DND-41 (cell line): ENCODE measurements around the gene PSMC6.

Experiments
- ATAC-seq: fragments of 200-7000 bp; cut with Tn5 transposase; 3 replicates; pipeline ENCODE4 v1.9.1; 2021; ENCODE audit warnings: low read depth; ENCODE audit not compliant: insufficient read depth
- DNase-seq: peaks from one replicate; pipeline ENCODE4 v3.0.0-alpha.2; 2020
- H2AFZ ChIP-seq: 2 replicates; pipeline ENCODE4 v1.6.0; 2012; ENCODE audit warnings: low read depth, low read length
- H3K27ac ChIP-seq: 2 replicates; pipeline ENCODE4 v1.5.1; 2012; ENCODE audit warnings: low read length, inconsistent platforms
- H3K27me3 ChIP-seq: fragments of 200-600 bp; sonication (generic); 2 replicates; pipeline ENCODE4 v1.6.0; 2012; ENCODE audit warnings: low read length, mild to moderate bottlenecking, inconsistent platforms; ENCODE audit not compliant: insufficient read depth, poor library complexity
- H3K36me3 ChIP-seq: 2 replicates; pipeline ENCODE4 v1.5.1; 2012; ENCODE audit warnings: low read length, inconsistent platforms; ENCODE audit not compliant: insufficient read depth
- H3K4me1 ChIP-seq: 2 replicates; pipeline ENCODE4 v1.5.1; 2012; ENCODE audit warnings: mild to moderate bottlenecking, low read length; ENCODE audit not compliant: insufficient read depth
- H3K4me2 ChIP-seq: 2 replicates; pipeline ENCODE4 v1.6.0; 2012; ENCODE audit warnings: mild to moderate bottlenecking, moderate library complexity, low read length, inconsistent platforms; ENCODE audit not compliant: insufficient read depth
- H3K4me3 ChIP-seq, 2 experiments: fragments of 200-600 bp in 1 of 2; shearing (Covaris generic) in 1 of 2; 2 replicates each; pipeline ENCODE4 v1.5.1; 2012 to 2016; ENCODE audit warnings: inconsistent platforms in 2 of 2, low read length in 2 of 2, mild to moderate bottlenecking in 2 of 2, low read depth in 1 of 2, moderate library complexity in 1 of 2
- H3K79me2 ChIP-seq: 2 replicates; pipeline ENCODE4 v1.6.0; 2012; ENCODE audit warnings: low read length, inconsistent platforms; ENCODE audit not compliant: insufficient read depth
- H3K9ac ChIP-seq: 2 replicates; pipeline ENCODE4 v1.6.0; 2012; ENCODE audit warnings: low read depth, mild to moderate bottlenecking, inconsistent platforms, low read length, moderate library complexity
- H3K9me3 ChIP-seq: 2 replicates; pipeline ENCODE4 v1.5.1; 2012; ENCODE audit warnings: low read length, moderate library complexity, mild to moderate bottlenecking, inconsistent platforms; ENCODE audit not compliant: insufficient read depth, severe bottlenecking
- H4K20me1 ChIP-seq: 2 replicates; pipeline ENCODE4 v1.6.0; 2012; ENCODE audit warnings: low read length; ENCODE audit not compliant: insufficient read depth
- EZH2 ChIP-seq: IDR thresholded peaks from 3 replicates; pipeline ENCODE4 v1.6.1; 2012; ENCODE audit warnings: borderline replicate concordance, low read depth, mild to moderate bottlenecking, moderate library complexity, low read length, inconsistent platforms; ENCODE audit not compliant: severe bottlenecking
- TF ChIP-seq, protein P1 (sequence below): IDR thresholded peaks from 2 replicates; pipeline ENCODE4 v1.5.1; 2012; ENCODE audit warnings: borderline replicate concordance, low read length, moderate library complexity, mild to moderate bottlenecking; ENCODE audit not compliant: poor library complexity, severe bottlenecking; ENCODE audit errors: extremely low read depth

Gene PSMC6

GRCh38 chr14:52706724-52707706 is at the start of gene PSMC6:
Gene PSMC6 (plus strand): TSS chr14:52707200. CDS start chr14:52707220, 20 bp downstream.
- H3K4me3 ChIP-seq: peak within 1 kb of the TSS; percentile 66 to 74
- peaks cover 35% of the 10 kb centered on the region for H3K36me3 ChIP-seq
- no peaks in the 10 kb centered on the region for H4K20me1 ChIP-seq
- ATAC-seq (peak; percentile 95), DNase-seq (peak; percentile 95)
- H3K27me3 ChIP-seq: no peaks in the 10 kb centered on the region
- no peaks in the 10 kb centered on the region for H3K9me3 ChIP-seq
- peak within 1 kb of the TSS; percentile 85 for H2AFZ ChIP-seq
- H3K27ac ChIP-seq: peak within 1 kb of the TSS; percentile 90
- H3K4me1 ChIP-seq: peaks cover 39% of the 10 kb centered on the region
- peak within 1 kb of the TSS; percentile 78 for H3K4me2 ChIP-seq
- peaks cover 44% of the 10 kb centered on the region for H3K79me2 ChIP-seq
- peak within 1 kb of the TSS; percentile 75 for H3K9ac ChIP-seq
- no peak for TF ChIP-seq EZH2
- TF ChIP-seq, protein P1, sequence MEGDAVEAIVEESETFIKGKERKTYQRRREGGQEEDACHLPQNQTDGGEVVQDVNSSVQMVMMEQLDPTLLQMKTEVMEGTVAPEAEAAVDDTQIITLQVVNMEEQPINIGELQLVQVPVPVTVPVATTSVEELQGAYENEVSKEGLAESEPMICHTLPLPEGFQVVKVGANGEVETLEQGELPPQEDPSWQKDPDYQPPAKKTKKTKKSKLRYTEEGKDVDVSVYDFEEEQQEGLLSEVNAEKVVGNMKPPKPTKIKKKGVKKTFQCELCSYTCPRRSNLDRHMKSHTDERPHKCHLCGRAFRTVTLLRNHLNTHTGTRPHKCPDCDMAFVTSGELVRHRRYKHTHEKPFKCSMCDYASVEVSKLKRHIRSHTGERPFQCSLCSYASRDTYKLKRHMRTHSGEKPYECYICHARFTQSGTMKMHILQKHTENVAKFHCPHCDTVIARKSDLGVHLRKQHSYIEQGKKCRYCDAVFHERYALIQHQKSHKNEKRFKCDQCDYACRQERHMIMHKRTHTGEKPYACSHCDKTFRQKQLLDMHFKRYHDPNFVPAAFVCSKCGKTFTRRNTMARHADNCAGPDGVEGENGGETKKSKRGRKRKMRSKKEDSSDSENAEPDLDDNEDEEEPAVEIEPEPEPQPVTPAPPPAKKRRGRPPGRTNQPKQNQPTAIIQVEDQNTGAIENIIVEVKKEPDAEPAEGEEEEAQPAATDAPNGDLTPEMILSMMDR: no peak

DNA sequence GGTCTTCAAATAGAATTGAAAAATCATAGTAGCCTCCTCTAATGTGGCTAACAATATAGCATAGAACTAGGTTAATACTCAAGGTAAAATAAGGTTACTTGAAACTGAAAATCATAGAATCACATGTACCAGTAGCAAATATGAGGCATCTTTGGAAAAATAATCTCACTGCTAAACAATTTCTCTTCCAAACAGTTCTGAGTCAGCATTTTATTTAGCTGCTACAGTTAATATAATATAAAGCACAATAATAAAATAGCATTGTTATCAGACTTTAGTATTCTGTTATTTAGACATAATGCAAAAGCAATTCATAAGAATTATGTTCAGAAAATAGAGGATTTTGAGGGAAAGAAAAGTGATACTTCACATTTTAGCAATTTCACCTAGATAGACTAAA is 46.7 kb upstream of the PSMC6 start:
- ATAC-seq: no peak
- Histone ChIP-seq H3K4me2 (no peak overlapping the region), H3K27ac (no peak overlapping the region), H2AFZ (no peak overlapping the region), H3K79me2 (no peaks in the 10 kb centered on the region), H3K27me3 (no peaks in the 10 kb centered on the region), H3K36me3 (peaks cover 48% of the 10 kb centered on the region), H3K9me3 (no peaks in the 10 kb centered on the region), H4K20me1 (no peaks in the 10 kb centered on the region), H3K9ac (no peak overlapping the region), H3K4me1 (no peaks in the 10 kb centered on the region), H3K4me3 (no peak overlapping the region)
- DNase-seq: no peak
- no peak for TF ChIP-seq EZH2
- TF ChIP-seq, protein P1: no peak

GRCh38 chr14:52660832-52661231 is 46.2 kb upstream of the PSMC6 start:
- peaks cover 48% of the 10 kb centered on the region for H3K36me3 ChIP-seq

More at GRCh38 chr14:52660832-52661231, 46.2 kb upstream of the PSMC6 start:
- Histone ChIP-seq H4K20me1 (no peaks in the 10 kb centered on the region), H3K27ac (no peak overlapping the region), H3K4me2 (no peak overlapping the region), H3K9me3 (no peaks in the 10 kb centered on the region), H3K4me1 (no peaks in the 10 kb centered on the region), H3K79me2 (no peaks in the 10 kb centered on the region), H2AFZ (no peak overlapping the region), H3K27me3 (no peaks in the 10 kb centered on the region), H3K4me3 (no peak overlapping the region), H3K9ac (no peak overlapping the region)
- ATAC-seq (no peak), DNase-seq (no peak)
- TF ChIP-seq EZH2: no peak
- TF ChIP-seq, protein P1: no peak
